ENCODE data around the gene NDUFAF2. TPM values are rescaled to one million over a fixed set of nuclear protein-coding genes. Genes with fewer than 3 reads are reported as not detected.

The NDUFAF2 gene
- total and polyA plus RNA-seq, 2 of the 8 experiments (the other 6 are each of a cell fraction or from before 2014, with no cell fraction given): 10.7 to 46.5 TPM

DNA sequence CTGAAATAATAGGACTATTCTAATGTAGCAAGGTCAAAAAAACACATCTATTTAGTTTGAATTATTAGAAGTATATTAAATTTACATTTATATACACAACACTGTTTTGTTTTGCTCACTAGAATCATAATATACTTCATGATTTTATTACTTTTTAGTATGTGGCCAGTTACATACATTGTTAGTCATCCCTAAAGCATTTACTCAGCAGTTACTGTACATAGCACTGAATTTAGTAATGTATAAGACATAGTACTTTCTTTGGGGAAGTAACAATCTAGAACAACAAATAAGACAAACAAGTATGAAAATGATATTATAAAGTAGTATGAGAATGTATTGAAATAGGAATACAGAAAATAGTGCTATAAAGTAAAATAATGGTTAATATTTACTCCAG, 28.4 kb upstream of the NDUFAF2 start (continued):
- TF ChIP-seq RAD21 (IDR thresholded peaks at IDR 0.05 in 1 of 2, conservative IDR thresholded peaks at IDR 0.05 in 1 of 2; ENCODE audit: low read depth in 2 of 2, low read length in 2 of 2) (no peak), JUND (IDR thresholded peaks at IDR 0.05; ENCODE audit: low read length) (no peak)
